GM12892 (cell line): ENCODE results near the gene LYSET.

ENCODE experiments used
- POLR2A ChIP-seq: IDR thresholded peaks from 2 replicates; pipeline ENCODE4 v1.6.1; 2011; ENCODE audit warnings: low read depth, low read length, control low read depth
- POLR2AphosphoS5 ChIP-seq: IDR thresholded peaks from 2 replicates; pipeline ENCODE4 v1.6.1; 2011; ENCODE audit warnings: low read depth, low read length, control low read depth
- TAF1 ChIP-seq: IDR thresholded peaks from 2 replicates; pipeline ENCODE4 v1.6.1; 2011; ENCODE audit warnings: low read depth, mild to moderate bottlenecking, control low read depth, low read length, borderline replicate concordance

DNA sequence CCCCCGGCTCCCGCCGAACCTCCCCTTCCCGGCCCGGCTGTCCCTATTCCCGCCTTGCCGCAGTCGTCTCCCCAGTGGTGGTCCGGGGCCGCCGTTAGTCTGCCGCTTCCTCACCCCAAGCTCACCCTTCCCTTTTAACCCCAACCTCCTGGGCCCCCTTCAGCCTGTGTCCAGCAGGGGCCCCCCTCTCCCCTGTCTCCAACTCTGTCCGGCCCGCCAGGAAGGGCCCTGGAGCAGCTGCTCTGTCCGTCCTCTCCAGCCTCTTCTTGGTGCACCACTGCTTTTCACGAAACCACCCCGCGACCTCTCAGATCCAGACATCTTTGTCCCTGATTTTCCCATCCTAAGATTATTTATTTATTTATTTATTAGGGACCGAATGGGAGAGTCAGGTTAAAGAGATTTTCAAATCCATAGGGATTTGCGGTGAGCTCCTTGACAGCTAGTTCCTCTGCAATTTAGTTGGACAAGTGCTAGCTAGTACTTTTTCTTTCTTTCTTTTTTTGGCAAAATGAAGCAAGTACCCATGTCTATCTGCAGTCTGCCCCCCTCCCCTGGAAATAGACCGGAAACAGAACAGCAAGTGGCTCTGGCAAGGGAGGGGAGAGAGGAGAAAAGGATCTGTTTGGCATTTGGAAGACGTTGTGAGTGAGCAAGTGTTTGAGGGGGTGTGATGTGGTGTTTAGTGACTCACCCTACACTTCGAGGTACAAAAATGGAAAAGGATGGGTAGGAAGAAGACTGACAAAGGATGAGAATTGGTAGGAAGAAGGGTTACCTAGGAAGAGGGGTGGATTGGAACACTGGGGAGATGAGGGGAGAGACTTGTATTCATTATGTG lies 22.6 kb downstream of the LYSET start:
- TF ChIP-seq TAF1 (no peak), POLR2A (no peak), POLR2AphosphoS5 (no peak)
